COLO829 (cell line): ENCODE measurements around the gene CMIP.
"Not testable (repeated sequence)": the region's sequence is repeated elsewhere in the genome, so short reads cannot be mapped to it uniquely, and the experiment has no call there.

Source experiments
- DNase-seq: peaks from one replicate; pipeline ENCODE4 v3.0.0; 2012; ENCODE audit warnings: low spot score

CMIP gene

DNA sequence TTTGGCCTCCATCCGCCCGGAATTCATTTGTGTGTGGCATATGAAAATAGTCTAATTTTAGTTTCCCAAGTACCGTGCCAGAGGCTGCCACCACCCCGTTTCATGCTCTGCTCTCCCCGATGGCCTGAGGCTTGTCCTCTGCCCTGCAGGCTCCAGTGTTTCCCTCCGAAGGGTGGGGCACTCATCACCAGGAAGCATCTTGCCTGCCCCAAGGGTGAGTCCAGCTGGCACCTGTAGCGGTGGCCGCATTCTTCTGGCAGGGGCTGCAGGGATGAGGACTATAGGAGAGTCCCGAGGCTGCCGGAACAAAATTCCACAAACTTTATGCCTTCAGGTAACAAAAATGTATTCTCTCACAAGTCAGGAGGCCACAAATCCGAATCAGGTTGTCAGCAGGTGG lies 23.1 kb upstream of the CMIP start:
- no peak for DNase-seq

DNA sequence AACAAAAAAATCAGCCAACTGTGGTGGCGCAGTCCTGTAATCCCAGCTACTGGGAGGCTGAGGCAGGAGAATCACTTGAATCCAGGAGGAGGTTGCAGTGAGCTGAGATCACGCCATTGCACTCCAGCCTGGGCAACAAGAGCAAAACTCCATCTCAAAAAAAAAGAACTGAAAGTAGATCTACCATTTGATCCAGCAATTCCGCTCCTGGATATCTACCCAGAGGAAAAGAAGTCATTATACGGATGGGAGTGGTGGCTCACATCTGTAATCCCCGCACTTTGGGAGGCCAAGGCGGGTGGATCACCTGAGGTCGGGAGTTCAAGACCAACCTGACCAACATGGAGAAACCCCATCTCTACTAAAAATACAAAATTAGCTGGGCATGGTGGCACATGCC lies 22.5 kb upstream of the CMIP start:
- not testable (repeated sequence) for DNase-seq

DNA sequence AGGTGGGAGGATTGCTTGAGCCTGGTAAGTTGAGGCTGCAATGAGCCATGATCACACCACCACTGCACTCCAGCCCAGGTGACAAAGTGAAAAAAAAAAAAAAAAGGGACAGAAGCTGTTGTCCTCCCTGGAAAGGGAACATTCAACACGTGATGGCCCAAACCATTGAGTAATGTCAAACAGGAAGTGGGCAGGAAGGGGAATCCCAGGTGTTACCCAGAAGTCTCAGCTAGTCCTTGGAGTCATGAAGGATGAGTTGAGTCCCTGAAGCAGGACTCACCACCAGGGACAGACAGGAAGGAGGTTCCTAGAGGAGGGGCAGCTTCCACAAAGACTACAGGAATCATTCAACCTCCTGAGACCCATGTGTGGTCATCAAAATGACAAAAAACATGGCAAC lies 19.8 kb upstream of the CMIP start:
- no peak for DNase-seq

DNA sequence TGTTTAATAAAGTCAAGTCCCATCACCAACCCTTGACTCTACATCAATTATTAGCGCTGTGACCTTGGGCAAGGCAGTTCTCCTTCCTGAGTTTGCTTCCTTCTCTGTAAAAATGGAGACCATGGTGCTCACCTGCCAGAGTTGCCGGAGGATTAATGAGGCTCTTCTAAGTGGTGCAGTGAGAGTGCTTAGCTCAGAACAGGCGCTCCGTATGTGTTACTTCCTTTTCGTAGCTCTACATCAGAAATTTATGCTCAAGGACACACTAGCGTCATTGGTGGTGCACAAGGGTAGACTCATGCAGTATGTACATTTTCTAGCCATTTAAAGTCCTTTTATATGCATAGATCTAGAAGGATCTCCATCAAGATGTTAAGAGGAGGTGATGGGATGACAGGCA lies 17.4 kb upstream of the CMIP start:
- no peak for DNase-seq

DNA sequence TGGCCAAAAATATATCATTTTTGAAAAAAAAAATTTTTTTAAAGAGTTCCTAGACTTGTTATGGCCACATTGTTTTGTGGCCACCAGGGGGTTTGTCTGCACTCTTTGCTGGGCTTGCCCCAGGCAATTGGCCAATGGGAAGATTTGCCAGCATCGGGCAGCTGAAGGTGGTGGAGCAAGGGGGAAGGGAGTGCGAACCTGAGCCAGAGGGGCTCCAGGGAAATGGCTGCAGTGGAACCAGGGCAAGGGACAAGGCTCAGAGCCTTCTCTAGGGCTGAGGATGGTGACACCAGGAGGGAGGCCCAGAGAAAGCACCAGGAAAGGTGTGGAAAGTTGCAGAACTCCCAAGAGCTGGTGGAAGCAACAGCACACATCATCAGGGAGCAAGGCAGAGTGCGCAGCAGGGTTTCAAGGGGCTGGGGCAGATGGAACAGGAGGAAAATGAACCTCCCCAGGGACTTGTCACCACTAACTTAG lies 15.5 kb upstream of the CMIP start:
- DNase-seq = no peak

DNA sequence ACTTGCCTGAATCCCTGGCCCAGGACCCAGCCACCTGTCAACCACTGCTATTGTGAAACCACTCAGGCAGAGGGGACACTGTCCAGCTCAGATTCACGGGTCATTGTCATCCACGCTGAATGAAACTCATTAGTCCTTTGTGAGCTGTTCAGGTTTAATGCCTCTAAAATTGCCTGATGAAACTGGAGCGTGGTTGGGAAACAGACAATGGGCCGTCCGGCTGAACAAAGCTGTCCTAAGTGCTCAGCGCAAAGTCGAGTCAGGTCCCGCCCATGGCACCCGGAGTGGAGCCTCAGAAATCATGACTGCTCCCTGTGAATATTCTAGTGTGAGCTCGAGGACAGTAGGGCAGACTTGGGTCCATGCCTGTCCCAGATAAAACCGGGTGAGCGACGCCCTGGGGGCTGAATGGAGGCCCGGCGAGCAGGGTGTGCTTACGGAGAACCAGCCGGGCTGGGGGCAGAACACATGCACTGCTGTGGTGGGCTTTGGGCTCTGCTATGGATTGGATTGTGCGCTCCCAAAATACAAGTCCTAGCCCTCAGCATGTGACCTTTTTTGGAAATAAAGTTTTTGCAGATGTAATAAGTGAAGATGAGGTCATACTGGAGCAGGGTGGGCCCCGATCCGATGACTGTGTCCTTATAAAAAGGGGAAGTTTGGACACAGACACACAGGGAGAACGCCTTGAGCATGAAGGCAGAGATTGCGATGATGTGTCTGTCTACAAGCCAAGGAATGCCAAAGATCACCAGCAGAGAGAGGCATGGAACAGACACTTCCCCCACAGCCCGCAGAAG lies 12.9 kb upstream of the CMIP start:
- DNase-seq = no peak

DNA sequence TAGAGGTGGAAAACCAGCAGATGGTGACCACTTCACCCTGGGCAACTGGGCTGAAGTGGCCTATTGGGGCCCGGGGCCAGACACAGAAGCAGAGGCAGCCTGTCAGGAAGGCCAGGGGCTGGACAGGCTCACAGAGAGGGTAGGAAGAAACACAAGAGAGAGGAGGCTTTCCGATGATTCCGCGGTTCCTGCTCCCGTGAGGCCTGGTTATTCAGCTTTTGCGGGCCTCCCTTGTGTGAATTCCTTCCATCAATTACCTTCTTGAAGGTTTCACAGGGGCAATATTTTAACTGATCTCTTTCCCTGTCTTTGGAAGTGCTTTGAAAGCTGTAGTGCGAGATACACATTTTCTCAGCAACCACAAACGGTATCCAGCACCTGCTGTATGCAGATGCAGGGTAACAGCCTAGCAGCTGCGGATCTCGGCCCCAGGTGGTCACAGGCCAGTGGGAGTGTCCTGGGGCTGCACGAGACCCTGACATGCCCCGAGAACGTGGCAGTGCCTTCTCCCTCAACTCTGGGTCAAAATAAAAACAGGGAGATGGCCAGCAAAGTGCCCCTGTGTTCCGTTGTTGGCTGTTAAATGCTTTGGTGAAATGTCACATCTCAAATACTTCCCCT lies 11.6 kb upstream of the CMIP start:
- DNase-seq = no peak

DNA sequence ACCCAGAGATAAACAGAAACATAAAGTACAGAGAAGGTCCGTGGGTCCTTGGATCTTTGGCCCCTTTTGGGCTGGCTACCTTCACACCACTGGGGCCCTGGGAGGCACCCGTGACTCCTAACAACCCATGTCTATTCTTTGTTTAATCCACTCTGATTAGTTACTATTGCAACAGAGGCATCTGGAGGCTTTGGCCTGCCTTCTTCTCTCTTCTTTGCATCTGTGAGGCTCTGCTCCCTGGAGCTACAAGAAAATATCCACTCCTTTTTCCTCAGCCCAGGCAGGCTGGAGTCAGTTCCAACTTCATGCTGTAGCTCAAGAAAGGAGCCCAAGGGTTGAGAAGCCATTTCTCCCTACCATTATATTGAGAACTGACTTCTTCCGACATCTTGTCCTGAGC lies 9.5 kb upstream of the CMIP start:
- DNase-seq = no peak

DNA sequence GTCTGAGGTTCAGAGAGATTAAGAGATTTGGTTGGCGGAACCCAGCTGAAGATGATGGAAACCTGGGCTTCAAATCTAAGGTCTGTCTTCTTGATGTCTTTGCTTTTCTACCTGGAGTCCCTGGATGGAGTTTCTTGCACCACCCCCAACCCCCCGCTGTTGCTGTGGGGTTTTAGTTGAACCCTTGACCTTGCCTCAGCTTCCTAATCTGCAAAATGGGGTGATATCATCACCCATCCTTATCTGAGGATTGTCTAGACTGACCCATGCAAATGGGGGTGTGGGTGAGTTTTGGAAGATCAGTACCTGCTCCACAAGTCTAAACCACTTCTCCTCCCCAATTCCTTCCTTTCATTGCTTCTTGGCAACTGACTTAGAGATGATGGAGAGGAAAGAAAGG lies 9.0 kb upstream of the CMIP start:
- DNase-seq = no peak

DNA sequence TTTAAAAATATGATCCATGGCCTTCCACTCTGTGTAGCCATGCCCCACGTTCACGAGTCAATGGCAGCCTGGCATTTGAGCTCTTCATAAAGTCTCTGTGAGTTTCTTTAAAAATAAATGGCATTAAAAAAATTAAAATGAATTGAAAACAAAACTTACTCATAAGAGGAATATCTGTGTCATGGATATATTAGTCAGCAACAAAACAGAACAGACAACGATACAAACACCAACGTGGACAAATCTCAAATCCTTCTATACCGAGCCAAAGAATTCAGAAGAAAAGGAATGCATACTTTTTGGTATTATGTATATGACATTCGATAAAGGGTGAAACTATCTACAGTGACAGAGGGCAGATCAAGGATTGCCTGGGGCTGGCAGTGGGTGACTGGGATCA lies 8.2 kb upstream of the CMIP start:
- DNase-seq = no peak

DNA sequence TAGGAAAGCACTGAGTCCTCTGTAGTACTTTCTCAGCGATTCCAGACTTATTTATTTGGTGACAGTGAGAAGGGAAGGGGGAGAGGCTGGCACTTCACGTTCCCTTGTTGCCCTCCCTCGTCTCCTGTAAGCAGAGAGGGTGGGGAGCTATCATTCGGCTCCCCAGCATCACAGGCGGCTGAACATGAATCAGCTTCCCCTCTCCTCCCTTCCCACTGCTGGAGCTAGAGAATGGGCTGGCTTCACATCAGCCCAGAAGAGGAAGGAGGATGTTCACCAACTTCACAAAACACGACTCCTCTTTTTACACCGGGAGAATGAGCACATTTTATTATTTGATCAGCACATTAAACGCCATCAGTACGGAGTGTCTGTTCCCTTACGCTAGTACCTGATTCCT lies 6.7 kb upstream of the CMIP start:
- no peak for DNase-seq

DNA sequence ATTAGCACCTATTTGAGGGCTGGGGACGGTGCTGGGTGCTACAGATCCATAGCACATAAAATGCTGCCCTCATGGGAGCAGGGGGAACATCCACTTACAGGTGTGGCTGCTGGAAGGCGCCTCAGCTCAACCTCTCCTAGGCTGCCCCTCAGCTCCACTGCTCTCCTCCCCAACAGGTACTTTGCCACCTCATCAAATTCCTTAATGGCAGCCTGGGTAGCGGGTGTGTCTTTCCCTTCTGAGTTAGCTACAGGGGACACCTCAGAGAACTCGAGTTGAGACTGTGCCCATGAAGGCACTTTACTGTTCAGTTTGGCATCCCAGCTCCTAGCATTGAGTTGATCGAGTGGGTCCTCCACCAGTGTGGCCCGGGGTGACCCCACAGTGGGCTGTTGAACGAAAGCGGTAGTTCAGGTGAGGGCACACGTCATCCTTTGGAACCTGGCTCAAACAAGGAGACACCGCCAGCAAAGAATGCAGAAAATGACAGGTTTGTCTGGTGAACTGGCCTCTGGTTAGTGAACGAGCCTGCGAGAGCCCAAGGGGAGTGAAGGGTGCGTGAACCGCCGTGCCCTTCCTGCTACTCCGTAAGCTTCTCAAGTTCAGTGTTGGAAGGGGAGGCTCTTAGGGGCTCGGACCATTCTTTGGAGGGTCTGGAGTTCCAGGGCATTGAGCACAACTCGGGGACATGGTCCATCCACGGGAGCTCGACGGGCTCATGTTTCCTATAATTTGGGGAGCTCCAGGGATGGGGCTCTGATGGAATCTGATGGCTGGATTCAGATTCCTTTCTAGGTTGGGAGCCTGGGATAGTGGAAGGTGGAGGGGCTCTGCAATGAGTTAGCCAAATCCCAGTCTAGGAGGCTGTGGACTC lies 3.5 kb upstream of the CMIP start:
- no peak for DNase-seq

DNA sequence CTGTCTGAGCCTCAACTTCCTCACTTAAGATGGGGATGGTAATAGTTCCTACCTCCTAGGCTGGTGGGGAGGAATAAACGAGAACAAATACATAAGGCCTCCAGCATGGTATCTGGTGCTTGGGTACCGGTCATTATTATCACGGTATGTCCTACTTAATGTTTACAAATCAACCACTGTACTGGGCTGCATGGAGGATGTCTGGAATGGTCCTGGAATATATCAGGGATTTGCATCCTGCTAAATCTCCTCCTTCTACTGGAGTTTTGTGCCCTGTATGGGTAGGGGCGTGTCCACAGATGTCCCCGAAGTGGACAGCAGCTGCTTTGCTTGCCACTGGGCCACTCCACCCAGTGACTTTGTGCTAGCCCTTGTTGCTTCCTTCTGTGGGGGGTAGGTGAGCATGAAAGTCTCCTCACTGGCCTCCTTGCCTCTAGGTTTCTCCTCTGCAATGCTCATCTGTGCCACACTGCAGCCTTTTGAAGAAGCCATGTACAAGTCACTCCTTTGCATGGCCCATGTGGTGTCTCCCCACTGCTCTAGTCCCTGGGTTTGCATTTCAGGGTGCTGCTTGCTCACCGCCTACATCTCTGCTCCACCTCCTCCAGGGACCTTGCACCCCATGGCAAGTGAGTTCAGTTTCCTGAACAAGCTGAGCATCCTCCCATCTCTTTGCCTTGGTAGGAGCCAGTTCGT lies 2.2 kb upstream of the CMIP start:
- DNase-seq = no peak

DNA sequence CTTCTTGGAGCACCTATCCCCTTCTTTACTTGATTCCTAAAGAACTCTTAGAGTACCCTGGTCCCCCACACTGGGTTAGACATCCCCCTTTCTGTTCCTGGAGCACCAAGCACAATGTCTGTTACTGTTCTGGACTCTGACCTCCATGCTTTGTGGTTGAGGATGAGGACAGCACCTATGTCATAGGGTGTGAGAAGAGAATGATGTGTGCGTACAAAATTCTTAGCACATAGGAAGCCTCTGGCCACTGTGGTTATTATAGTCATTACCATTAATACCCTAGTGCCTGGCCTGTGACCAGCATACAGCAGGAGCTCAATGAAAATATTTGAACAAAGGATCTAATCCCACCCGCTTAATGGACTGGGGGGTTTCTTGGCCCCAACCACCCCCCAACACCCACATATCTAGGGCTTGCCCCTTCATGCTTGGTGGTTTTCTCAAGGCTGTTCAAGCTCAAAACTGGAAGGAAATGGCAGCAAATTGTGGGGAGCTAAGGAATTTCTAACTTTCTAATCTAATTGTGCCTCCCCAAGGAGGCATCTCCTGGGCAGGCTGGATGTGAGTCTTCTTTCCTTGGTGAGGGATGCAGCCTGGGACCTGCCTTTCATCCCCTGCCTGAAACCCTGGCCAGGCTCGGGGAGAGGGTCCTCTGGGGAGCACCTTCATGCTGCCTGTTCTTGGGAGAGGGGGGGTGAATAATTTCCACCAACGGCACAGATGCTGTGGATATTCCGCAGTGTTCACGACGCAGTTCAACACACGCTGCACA lies 1.5 kb upstream of the CMIP start:
- DNase-seq = no peak

DNA sequence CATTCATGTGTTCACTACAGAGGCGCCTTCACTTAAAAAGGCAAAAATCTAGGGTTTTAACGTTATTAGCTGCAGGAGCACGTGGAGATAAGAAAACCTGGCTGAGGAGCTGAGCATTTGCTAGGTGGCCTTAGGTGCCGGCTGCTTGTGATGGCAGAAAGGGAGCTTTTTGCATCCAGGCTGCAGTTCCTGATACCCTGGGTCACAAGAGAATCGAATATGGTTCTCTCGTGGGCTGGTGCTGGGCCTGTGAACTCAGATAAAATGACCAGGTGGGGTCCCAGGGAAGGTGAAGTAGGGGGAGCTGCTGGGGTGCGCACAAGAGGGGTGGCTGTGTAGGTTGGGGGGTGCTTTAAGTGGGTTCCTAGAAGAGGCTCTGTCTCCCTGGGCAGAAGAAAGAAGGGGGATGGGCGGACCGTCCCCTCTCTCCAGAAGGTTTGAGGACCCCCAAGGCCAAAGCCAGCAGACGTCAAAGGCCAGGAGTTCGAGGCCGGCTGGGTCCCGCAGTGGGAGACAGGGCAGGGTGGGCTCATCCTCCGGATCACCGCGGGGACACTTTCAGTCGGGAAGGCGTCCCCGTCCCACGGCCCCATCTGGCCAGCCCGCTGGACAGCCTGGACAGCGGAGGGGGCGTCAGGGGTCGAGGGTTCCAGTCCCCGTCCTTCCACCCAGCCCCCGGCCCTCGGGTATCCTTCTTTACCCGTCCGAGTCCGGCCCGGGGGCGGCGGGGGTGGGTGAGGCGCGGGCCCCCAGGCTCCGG lies 740 bp upstream of the CMIP start:
- no peak for DNase-seq

DNA sequence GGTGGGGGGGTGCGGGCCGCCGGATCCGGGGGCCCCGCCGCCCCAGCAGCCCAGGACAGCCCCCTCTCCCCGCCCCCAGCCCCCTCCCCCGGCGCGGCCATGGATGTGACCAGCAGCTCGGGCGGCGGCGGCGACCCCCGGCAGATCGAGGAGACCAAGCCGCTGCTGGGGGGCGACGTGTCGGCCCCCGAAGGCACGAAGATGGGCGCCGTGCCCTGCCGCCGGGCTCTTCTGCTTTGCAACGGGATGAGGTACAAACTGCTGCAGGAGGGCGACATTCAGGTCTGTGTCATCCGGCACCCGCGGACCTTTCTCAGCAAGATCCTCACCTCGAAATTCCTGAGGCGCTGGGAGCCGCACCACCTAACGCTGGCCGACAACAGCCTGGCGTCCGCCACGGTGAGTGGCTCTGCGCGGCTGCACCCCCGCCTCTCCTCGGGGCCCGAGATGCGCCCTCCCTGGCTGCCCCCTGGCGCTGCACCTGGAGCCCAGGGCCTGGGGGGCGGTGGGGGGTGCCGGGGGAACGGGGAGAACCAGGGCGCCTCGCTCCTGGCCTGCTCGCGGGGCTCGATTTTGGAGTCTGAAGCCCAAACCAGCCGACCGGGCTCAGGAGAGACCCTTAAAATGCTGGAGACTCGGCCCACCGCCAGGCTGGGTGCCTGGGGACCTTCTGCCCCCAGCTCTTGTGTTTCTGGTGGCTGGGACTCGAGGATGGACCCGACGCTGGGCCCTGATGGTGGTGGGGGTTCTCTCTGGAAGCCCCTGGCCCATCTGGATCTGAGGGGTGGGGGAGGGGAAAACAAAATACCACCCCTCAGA lies 744 bp downstream of the CMIP start:
- peak; percentile 7 for DNase-seq

DNA sequence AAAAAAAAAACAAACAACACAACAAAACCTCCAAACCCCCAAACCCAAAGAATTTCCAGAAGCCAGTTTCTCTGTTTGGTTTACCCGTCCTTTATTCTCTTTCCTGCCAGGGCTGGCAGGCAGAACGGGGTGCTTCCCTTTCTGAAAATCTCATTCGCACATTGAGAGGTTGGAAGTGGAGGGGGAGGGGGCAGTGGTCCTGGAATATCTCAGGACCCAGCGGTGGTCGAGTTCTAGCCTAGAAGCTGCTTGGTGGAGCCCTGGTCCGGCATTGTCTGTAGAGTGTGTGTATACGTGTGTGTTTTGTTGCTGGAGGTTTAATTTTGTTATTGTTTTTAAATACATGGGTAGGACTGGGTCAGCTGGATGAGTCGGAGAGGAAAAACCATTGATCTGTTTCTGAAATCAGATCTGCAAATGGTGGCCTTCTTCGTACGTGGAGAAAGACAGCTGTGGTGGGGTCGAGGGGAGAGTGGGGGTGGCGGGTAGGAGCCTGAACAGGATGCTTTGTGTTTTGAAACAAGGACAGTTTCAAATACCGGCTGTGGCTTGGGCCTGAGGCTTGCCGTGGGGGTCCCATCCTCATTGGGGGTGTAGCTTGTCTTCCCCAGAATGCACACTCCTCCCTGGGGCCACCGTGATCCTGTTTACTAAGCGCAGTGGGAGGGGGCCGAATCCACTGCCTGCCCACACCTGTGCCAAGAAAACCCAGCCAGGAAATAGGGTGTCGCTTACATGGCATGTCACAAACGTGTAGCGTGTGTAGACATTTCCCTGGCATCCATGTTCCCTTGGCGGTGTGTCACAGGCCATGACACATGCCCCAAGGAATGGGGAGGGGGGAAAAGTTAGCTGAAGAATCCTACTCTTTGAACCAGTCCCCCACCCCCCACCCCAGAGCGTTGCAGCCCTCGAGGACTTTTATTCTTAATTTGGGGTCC lies 1.6 kb downstream of the CMIP start:
- no peak for DNase-seq

DNA sequence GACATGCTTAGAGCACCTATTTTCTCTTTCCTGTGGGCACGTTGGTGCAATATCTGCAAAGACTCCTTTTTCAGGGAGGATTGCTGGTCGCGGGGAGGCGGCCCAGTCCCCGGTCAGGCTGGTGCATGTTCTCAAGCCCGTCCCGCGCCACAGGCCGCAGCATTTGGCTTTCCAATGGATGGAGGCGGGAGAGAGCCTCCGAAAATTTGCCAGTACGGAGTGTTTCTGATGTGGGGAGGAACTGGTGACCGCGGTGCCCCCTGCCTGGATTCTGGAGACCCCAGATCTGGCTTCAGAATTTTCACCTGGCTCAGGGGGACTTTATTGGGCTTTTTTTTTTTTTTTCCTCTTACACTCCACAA lies 2.3 kb downstream of the CMIP start:
- no peak for DNase-seq
